Lower lobe of right lung (tissue), 2 donors: ENCODE data around the gene ARID1B. TPM values are rescaled to one million over a fixed set of nuclear protein-coding genes. Genes with fewer than 3 reads are reported as not detected.

Source experiments
- ATAC-seq, 2 donors: fragments of 200-7000 bp; cut with Tn5 transposase; one replicate each; pipeline ENCODE4 v1.9.1; 2020 to 2022; ENCODE audit warnings: mild to moderate bottlenecking in 2 of 2, moderate library complexity in 2 of 2
- DNase-seq: peaks from one replicate; pipeline ENCODE4 v3.0.0-alpha.2; 2020
- H3K27ac ChIP-seq: fragments of 200-600 bp; one replicate; pipeline ENCODE4 v1.8.0; 2022
- H3K27me3 ChIP-seq: fragments of 200-600 bp; one replicate; pipeline ENCODE4 v1.8.0; 2022; ENCODE audit warnings: low read depth
- H3K36me3 ChIP-seq: fragments of 200-600 bp; one replicate; pipeline ENCODE4 v1.8.0; 2022; ENCODE audit warnings: mild to moderate bottlenecking
- H3K4me1 ChIP-seq: fragments of 200-600 bp; one replicate; pipeline ENCODE4 v1.8.0; 2022
- H3K4me3 ChIP-seq: fragments of 200-600 bp; one replicate; pipeline ENCODE4 v1.8.0; 2022; ENCODE audit warnings: mild to moderate bottlenecking
- H3K9me3 ChIP-seq: fragments of 200-600 bp; one replicate; pipeline ENCODE4 v1.8.0; 2022
- CTCF ChIP-seq: fragments of 200-600 bp; IDR thresholded peaks from one replicate; pipeline ENCODE4 v1.8.0; 2022; ENCODE audit warnings: antibody characterized with exemption, mild to moderate bottlenecking
- intact Hi-C: fragments of 100-400 bp; cut with DNase I; formaldehyde crosslinking; loops from one replicate; pipeline ENCODE4 v1.11.0; 2022
- total RNA-seq: library from RNA; stranded (reverse); fragmentation: NEBNext Ultra II Directional; extraction: Animal tissue kit (Norgen Biotek cat#: 25700); gene quantifications from one replicate; pipeline ENCODE4 v1.2.1, GENCODE V29; 2021
- donor health status: DM: no; HTN: yes; CAD: no; lungs with severe emphysema.

The ARID1B gene
- total RNA-seq, 1 donor from 2014 or later, result 95.5 TPM

- H3K27ac ChIP-seq, result no peak overlapping the region
- ATAC-seq (no peak), DNase-seq (no peak)
- H3K36me3 ChIP-seq, result no peaks in the 10 kb centered on the region
- no peak for TF ChIP-seq CTCF
- intact Hi-C loops, result no loop called here
- H3K4me1 ChIP-seq, result peaks cover 5% of the 10 kb centered on the region
- H3K9me3 ChIP-seq, result no peaks in the 10 kb centered on the region
- no peaks in the 10 kb centered on the region for H3K27me3 ChIP-seq
- no peak overlapping the region for H3K4me3 ChIP-seq
Measured at GRCh38 chr6:157117431-157118095, 340.4 kb downstream of the ARID1B start.

- Histone ChIP-seq H3K27me3 (no peaks in the 10 kb centered on the region), H3K27ac (no peak overlapping the region), H3K36me3 (no peaks in the 10 kb centered on the region), H3K9me3 (no peaks in the 10 kb centered on the region), H3K4me3 (no peak overlapping the region), H3K4me1 (peaks cover 5% of the 10 kb centered on the region)
- no peak for ATAC-seq
- TF ChIP-seq CTCF, result no peak
- intact Hi-C loops, result no loop called here
- DNase-seq, result no peak
Measured at GRCh38 chr6:157119502-157120027, 342.4 kb downstream of the ARID1B start.

- H3K4me1 ChIP-seq, result peaks cover 5% of the 10 kb centered on the region
- ATAC-seq, result no peak
- no peak for DNase-seq
Measured at GRCh38 chr6:157120534-157121232, 343.5 kb downstream of the ARID1B start.

DNA sequence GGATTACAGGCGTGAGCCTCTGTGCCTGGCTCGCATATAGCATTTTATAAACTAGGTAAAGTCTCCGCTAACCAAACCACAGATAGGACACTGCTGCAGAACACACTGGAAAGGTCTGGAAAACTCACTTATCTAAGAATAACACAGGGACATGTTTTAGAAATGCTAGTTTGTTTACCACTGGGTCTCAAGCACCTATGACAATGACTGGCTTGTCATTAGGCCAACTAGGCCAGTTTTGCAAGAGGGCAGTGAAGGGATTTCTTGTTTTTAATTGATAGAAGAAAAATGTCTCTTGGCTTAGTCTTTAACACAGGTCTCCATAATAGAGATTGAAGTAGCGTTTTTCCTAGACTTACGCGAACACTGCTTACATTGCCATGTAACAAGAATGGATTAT, 344.7 kb downstream of the ARID1B start:
- intact Hi-C loops, result no loop called here

More at GRCh38 chr6:157120534-157121232, 343.5 kb downstream of the ARID1B start:
- Histone ChIP-seq H3K27ac (no peak overlapping the region), H3K4me3 (no peak overlapping the region), H3K27me3 (no peaks in the 10 kb centered on the region), H3K9me3 (no peaks in the 10 kb centered on the region), H3K36me3 (no peaks in the 10 kb centered on the region)
- intact Hi-C loops, result no loop called here
- TF ChIP-seq CTCF, result no peak

DNA sequence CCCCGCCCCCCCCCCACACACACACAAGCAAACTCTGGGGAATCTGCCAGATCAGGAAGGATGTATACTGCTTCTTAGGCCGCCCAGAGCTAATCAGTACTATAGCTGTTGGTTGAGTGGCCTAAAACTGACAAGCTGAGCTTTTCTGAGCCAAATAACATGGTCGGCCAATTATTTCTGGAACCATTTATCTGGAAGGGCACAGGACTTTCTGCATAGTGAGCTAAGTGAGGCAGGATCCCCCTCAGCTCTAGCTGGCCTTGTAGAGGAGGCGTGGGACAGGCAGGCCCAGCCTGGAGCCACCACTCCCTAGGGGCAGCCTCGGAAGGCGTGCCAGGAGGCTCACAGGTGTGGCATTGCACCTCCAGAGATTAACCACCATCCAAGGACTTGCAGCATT, 346.1 kb downstream of the ARID1B start:
- Histone ChIP-seq H3K27ac (no peak overlapping the region), H3K9me3 (no peaks in the 10 kb centered on the region), H3K4me3 (no peak overlapping the region), H3K27me3 (no peaks in the 10 kb centered on the region), H3K4me1 (peaks cover 7% of the 10 kb centered on the region), H3K36me3 (no peaks in the 10 kb centered on the region)
- DNase-seq, result no peak
- intact Hi-C loops, result no loop called here
- no peak for ATAC-seq
- no peak for TF ChIP-seq CTCF

More for the DNA sequence above, 344.7 kb downstream of the ARID1B start:
- ATAC-seq (peak in 1 of 2 donors; percentile 48), DNase-seq (no peak)
- Histone ChIP-seq H3K27me3 (no peaks in the 10 kb centered on the region), H3K4me1 (peaks cover 5% of the 10 kb centered on the region), H3K36me3 (no peaks in the 10 kb centered on the region), H3K27ac (no peak overlapping the region), H3K4me3 (no peak overlapping the region), H3K9me3 (no peaks in the 10 kb centered on the region)
- no peak for TF ChIP-seq CTCF
